GM19240 (cell line): ENCODE results near the gene HECTD2.
"Not testable (repeated sequence)": the region's sequence is repeated elsewhere in the genome, so short reads cannot be mapped to it uniquely, and the experiment has no call there.

ENCODE experiments used
- DNase-seq: peaks from one replicate; pipeline ENCODE4 v3.0.0; 2011; ENCODE audit warnings: low spot score; ENCODE audit not compliant: insufficient read length

HECTD2 gene

DNA sequence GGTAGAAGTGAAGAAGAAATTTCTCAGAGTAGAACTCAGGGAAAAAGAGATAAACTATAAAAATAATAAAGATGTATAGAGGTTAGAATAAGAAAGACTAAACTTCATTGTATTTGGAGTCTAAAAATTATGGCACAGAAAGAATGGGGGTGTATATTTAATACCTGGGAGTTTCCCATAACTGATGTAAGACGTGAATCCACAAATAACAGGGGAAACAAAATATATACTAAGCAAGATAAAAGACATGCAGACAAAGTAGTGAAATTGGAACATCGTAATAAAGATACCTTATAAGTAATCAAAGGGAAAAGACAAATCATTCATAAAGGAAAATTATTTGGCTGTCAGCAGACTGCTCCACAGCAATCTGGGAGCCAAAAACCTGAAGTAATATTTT lies 62.8 kb downstream of the HECTD2 start:
- DNase-seq: no peak

DNA sequence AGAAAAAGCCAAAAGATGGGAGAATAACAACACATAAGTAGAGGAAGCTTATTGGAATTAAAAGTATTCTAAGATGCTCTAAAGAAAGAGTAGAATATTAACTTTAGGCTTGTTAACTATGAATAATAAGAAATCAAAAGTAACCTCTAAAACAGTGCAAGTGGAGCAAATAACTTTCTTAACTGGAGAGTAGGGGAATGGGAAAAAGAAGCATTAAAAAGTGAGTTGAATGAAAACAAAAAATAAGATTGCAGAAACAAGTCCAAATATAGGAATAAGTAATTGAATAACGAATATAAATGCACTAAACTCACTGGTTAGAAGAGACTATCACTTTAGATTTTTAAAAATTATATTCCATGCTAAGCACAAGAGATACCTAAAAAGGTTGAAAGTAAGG lies 63.9 kb downstream of the HECTD2 start:
- no peak for DNase-seq

DNA sequence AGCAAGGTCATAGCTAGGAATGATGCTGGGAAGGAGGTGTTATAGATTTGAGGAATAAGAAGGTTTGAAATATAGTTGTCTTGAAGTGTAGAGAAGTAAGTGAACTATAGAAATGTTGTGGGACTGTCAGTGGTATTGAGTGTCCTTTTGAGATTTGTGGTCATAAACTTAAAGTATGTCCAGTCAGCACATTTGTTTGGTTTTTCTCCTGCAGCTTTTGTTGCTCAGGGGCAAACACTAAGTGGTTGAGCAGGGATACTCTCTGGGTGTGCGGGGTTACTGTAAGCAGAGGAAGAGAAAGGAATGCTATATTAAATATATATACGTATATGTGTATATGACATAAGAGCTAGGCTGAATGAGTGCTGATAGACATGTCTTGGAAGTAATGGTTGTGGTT lies 67.1 kb downstream of the HECTD2 start:
- no peak for DNase-seq

DNA sequence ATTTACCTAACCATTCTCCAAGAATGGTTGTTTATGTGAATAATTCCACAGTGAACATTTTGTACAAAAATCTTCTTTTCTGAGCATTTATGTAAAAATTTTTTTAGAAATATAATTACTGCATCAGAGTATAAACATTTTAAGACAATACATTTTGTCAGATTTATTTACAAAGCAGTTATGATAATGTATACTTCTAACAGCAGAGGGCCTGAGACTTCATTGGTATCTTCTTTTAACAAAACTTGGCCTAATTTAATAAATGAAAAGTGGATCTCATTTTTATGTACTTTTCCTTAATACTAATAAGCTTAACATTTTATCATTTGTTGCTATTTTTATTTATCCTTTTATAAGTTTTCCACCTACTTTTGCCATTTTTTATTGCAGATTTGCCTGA lies 69.4 kb downstream of the HECTD2 start:
- no peak for DNase-seq

DNA sequence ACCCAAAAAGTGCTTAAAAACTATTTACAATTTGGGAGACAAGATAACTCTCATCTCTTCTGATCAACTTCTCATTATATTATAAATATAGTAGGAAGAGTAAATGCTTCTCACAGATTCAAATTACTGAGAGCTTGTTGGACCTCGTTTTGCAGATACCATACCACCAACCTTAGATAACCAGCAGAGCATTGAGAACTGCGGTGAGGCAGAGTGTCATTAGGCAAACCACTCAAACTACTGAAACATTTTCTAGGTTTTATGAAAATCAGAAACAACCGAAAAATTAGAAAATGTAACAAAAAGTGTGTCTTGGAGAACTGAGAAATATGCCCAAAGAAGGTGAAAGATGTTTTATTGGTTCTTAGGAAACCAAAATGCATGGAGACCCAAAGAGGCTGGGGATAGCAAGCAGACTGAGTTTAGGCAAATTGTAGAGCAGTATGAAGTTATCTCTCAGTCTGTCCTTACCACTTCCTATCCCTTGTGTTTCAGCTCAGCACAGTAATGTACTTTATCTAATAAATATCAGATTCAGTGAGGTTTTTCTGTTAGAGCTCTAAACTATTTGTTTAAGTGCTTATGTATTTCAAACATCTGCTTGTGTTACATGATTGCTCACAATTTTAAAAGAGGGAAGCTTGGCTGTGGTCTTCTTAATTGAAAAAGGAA lies 77.9 kb downstream of the HECTD2 start:
- DNase-seq: no peak

DNA sequence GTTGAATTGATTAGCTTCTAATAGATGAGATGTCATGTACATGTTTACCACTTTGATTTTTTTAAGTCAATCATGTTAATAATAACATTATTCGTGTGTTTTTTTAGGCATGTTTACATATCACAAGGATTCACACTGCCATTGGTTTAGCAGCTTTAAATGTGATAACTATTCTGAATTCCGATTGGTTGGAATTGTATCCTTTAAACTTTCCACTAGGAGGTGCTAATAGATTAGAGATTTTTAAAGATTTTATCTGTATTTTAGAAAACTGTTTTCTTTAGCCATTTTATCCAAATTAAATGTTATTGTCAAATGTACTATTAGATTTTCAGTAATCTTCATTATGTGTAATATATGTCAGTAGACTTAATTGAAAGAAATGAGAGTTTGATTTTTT lies 83.2 kb downstream of the HECTD2 start:
- no peak for DNase-seq

GRCh38 chr10:91495402-91495801 lies 85.3 kb downstream of the HECTD2 start:
- no peak for DNase-seq

GRCh38 chr10:91496016-91496415 lies 85.9 kb downstream of the HECTD2 start:
- no peak for DNase-seq

DNA sequence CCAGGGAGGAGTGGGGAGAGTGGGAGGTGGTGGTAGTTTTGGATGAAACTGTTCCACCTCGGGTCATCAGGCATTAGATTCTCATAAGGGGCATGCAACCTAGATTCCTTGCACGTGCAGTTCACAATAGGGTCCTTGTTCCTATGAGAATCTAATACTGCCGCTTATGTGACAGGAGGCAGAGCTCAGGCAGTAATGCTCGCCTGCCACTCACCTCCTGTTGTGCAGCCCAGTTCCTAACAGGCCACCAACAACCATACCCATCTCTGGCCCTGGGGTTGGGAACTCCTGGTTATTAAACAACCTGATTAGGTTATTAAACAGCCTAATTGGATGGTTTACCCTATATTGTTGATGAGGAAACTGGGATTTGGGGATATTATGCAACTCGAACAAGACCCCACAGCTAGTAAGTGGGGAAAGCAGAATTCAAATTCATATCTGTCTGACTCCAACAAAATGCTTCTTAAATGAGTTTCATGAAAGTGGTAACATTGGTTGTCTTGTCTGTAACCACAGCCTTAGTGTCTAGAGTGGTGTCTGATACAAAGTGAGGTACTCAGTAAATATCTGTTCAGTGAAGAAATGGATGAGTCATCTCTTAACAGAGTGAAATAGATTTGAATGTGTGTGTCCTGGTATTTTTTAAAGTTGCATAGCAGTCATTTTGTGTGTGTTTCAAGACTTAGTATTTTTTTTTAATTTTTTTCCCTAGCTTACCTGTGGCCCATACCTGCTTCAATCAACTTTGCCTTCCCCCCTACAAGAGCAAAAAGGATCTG lies 101.6 kb downstream of the HECTD2 start:
- no peak for DNase-seq

- DNase-seq: no peak
Observed at GRCh38 chr10:91512458-91512857, 102.3 kb downstream of the HECTD2 start.

DNA sequence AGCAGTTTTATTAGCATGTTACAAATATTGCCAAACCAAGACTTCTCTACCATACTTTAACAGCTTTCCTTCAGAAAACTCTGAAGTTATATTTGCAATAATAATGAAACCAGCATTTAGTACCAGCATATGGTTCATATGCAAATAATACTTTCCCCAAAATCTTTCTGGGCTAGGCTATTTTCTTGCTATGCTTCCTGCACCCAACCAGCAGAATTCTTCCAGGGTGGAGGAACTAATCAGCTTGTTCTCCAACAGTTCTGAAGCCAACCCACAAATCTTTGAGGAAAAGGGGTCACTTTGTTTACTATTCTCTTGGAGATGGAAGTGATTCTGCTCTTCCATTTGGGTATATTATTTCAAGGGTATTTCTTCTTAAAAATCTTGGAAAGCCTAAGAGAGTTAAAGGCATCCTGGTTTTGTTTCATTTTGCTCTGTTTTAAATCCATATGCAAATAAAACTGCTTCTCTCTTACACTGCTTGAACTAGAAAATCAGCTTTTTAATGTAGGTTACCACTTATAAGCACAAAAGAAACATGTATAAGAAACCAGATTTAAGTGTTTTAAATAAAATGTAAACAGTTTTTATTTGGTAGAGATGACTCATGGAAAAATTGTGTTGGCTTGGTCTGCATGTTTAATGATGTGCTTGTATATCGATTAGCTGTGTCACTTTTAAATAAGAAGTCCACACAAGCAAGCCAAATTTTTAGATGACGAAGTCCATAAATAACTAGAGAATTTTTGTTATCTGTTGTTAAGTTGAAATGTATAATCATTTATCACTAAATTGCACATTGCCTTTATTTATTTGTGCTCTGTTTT lies 103.7 kb downstream of the HECTD2 start:
- no peak for DNase-seq

- no peak for DNase-seq
Observed at GRCh38 chr10:91514787-91515186, 104.6 kb downstream of the HECTD2 start.

GRCh38 chr10:91517394-91517793 lies 107.2 kb downstream of the HECTD2 start:
- no peak for DNase-seq

- DNase-seq: no peak
Observed at GRCh38 chr10:91519899-91520514, 109.9 kb downstream of the HECTD2 start.

GRCh38 chr10:91520661-91521060 lies 110.5 kb downstream of the HECTD2 start:
- no peak for DNase-seq

DNA sequence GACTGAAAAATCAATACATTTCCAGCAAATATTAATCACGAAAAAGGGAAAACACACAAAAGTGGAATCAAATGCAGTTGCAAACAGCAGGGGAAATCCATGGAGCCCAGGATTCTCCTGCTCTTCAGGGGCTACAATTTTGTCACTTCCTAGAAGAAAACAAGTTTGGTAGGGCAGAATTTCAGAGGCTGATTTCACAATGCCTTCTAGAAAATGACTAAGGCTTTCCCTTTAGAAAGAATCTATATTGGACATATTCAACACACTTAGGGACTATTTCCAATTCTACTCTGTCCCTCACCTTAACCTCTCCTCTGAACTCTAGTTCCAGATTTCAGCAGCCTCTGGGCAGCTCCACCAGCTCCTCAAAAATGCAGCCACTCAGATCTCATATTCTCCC lies 111.3 kb downstream of the HECTD2 start:
- DNase-seq: no peak

DNA sequence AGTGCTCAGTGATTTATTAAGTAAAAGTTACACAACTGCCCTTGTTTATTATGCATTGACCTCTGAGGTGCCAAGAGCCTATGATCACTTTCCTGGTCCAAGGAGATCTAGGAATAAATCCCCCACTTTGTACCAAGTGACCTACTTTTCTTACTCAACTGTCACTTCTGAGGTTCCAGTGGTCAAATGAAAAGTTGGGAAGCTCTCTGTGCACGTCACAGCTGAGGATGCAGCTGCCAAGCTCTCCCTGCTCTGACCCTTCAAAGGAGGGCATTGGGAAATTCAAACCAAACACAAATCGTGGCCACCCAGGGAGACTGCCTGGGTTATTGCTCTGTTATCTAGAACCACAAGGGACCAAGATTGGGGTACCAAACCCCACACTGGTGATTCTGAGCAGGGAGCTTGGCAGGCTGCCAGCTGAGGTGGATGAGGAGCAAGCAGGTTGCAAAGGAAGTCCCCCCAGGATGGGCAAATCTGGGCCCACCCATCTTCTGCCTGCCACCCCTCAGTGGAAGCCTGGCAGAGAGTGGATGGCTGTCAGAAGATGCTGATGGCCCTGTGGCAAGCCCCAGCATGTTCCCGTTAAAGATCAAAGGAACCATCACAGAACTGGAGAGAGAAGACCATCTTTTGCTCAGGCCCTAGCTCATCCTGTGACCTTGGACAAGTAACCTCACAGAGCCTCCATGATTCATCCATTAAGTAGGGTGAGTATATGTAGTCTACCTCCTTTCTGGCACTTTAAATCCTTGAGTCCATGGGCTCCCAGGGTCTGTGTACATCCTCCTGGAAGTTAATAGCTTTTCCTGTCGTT lies 116.0 kb downstream of the HECTD2 start:
- no peak for DNase-seq

GRCh38 chr10:91528080-91528479 lies 117.9 kb downstream of the HECTD2 start:
- no peak for DNase-seq

GRCh38 chr10:91528768-91529167 lies 118.6 kb downstream of the HECTD2 start:
- DNase-seq: no peak

- not testable (repeated sequence) for DNase-seq
Observed at GRCh38 chr10:91534789-91535188, 124.6 kb downstream of the HECTD2 start.

DNA sequence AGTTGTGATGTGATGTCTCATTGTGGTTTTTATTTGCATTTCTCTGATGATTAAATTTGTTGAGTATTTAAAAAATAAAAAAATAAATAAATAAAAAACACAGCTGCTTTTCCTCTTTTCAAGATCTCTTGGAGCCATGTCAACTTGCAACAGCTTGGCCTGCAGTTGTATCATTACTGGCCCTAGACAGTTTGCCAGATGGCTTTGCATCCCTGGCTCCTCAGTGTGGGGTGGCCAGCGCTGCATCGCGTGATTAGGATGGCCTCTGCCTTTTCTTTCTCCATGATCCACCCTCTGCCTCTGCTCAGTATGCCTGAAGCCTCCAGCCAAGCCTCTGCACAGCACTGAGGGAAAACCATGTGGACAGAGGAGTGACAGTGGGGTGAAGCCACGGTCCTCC lies 126.0 kb downstream of the HECTD2 start:
- no peak for DNase-seq
